A549 (cell line): ENCODE data around the gene ABCC1.

Source experiments
- KDM5A ChIP-seq: fragments of 200-600 bp; sonication (generic); IDR thresholded peaks from 2 replicates; pipeline ENCODE4 v1.6.1; 2016; ENCODE audit warnings: antibody characterized with exemption, mild to moderate bottlenecking
- TF ChIP-seq, protein P1 (sequence below): fragments of 450-650 bp; IDR thresholded peaks from 2 replicates; pipeline ENCODE4 v1.6.1; 2014; ENCODE audit warnings: antibody characterized with exemption
- TF ChIP-seq, protein P2 (sequence below): fragments of 150-350 bp; IDR thresholded peaks from 2 replicates; pipeline ENCODE4 v1.6.1; 2014; ENCODE audit warnings: low read depth, mild to moderate bottlenecking, low read length
- TF ChIP-seq, protein P3 (sequence below): fragments of >200 bp; sonication (Bioruptor Twin); formaldehyde crosslinking; IDR thresholded peaks from 3 replicates; pipeline ENCODE4 v1.5.1; 2016

DNA sequence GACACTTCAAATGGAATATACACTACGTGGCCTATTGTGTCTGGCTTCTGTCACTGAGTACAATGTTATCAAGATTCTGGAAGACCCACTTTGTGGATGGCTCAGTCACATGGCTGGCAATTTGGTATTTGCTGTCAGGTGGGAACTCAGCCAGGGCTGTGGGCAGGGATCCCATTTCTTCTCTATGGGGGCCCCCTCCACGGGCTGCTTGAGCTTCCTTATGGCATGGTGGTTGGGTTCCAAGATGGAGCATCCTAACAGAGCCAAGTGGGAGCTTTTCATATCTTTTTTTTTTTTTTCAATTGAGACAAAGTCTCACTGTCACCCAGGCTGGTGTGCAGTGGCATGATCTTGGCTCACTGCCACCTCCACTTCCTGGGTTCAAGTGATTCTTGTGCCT, 43.0 kb upstream of the ABCC1 start:
- no peak for TF ChIP-seq KDM5A
- TF ChIP-seq, protein P1, sequence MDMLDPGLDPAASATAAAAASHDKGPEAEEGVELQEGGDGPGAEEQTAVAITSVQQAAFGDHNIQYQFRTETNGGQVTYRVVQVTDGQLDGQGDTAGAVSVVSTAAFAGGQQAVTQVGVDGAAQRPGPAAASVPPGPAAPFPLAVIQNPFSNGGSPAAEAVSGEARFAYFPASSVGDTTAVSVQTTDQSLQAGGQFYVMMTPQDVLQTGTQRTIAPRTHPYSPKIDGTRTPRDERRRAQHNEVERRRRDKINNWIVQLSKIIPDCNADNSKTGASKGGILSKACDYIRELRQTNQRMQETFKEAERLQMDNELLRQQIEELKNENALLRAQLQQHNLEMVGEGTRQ: no peak
- TF ChIP-seq, protein P2, sequence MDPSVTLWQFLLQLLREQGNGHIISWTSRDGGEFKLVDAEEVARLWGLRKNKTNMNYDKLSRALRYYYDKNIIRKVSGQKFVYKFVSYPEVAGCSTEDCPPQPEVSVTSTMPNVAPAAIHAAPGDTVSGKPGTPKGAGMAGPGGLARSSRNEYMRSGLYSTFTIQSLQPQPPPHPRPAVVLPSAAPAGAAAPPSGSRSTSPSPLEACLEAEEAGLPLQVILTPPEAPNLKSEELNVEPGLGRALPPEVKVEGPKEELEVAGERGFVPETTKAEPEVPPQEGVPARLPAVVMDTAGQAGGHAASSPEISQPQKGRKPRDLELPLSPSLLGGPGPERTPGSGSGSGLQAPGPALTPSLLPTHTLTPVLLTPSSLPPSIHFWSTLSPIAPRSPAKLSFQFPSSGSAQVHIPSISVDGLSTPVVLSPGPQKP: no peak
- TF ChIP-seq, protein P3, sequence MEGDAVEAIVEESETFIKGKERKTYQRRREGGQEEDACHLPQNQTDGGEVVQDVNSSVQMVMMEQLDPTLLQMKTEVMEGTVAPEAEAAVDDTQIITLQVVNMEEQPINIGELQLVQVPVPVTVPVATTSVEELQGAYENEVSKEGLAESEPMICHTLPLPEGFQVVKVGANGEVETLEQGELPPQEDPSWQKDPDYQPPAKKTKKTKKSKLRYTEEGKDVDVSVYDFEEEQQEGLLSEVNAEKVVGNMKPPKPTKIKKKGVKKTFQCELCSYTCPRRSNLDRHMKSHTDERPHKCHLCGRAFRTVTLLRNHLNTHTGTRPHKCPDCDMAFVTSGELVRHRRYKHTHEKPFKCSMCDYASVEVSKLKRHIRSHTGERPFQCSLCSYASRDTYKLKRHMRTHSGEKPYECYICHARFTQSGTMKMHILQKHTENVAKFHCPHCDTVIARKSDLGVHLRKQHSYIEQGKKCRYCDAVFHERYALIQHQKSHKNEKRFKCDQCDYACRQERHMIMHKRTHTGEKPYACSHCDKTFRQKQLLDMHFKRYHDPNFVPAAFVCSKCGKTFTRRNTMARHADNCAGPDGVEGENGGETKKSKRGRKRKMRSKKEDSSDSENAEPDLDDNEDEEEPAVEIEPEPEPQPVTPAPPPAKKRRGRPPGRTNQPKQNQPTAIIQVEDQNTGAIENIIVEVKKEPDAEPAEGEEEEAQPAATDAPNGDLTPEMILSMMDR: no peak
